22Rv1 (cell line): ENCODE data around the gene CCDC137.
A peak's percentile ranks its signal among the peaks of the same experiment; 100 is the strongest.

Source experiments
- H3K27ac ChIP-seq: fragments of 450-650 bp; 2 replicates; pipeline ENCODE4 v1.5.1; 2017
- CTCF ChIP-seq: fragments of 450-650 bp; IDR thresholded peaks from 2 replicates; pipeline ENCODE4 v1.5.1; 2017; ENCODE audit warnings: mild to moderate bottlenecking
- ZFX ChIP-seq: fragments of 450-650 bp; IDR thresholded peaks from 2 replicates; pipeline ENCODE4 v1.6.1; 2017; ENCODE audit warnings: antibody characterized with exemption, borderline replicate concordance

CCDC137 gene

DNA sequence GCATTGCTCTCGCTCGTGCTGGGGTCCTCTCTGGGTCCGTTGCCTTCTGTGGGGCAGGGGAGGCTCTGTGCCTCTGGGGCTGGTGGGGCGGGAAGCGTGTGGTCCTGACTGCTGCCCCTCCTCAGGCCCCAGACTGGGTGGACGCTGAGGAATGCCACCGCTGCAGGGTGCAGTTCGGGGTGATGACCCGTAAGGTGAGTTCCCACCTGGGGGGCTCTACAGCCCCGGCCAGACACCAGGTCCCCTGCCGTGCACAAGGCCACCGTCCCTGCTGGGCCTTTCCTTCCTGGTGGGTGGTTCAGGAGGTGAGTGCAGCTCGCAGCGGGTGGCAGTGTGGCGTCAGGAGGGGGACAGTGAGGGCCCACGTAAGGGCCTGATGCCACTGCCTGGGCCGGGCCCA is 24.0 kb downstream of the CCDC137 start:
- TF ChIP-seq CTCF (no peak), ZFX (no peak)
- no peak overlapping the region for H3K27ac ChIP-seq

GRCh38 chr17:81691196-81691595 is 24.7 kb downstream of the CCDC137 start:
- no peak for TF ChIP-seq ZFX
- TF ChIP-seq CTCF: no peak
- H3K27ac ChIP-seq: no peak overlapping the region

DNA sequence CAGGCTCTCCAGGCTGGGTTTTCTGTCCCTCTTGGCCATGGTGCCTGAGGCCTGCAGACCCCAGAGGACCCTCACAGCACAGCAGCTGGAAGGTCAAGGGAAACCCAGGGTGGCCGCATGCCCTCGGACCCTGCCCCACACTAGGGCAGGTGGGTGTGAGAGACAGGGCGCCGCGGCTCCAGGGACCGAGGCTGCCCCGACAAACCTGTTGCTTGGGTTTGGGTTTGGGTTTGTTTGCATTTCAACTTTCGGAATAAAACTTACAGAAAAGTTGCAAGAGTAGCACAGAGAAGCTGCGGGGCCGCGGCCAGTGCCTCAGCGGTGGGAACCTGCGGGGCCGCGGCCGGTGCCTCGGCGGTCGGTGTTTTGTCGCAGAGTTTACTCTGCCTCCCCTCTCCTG is 25.1 kb downstream of the CCDC137 start:
- no peak overlapping the region for H3K27ac ChIP-seq
- TF ChIP-seq ZFX: no peak
- no peak for TF ChIP-seq CTCF

- H3K27ac ChIP-seq: no peak overlapping the region
- TF ChIP-seq ZFX (no peak), CTCF (peak; percentile 17)
Measured at GRCh38 chr17:81693509-81694210, 27.1 kb downstream of the CCDC137 start.

DNA sequence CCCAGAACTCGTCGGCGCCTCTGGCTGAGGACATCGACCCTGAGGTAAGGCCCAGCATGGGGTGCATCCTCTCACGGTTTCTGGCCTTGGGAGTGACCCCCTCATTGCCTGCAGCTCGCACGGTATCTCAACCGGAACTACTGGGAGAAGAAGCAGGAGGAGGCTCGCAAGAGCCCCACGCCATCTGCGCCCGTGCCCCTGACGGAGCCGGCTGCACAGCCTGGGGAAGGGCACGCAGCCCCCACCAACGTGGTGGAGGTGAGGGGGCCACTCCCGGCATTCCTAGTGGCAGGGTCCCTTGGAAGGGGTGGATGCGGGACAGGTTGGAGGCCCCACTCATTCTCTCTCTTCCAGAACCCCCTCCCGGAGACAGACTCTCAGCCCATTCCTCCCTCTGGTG is 28.3 kb downstream of the CCDC137 start:
- no peak overlapping the region for H3K27ac ChIP-seq
- TF ChIP-seq CTCF: no peak
- no peak for TF ChIP-seq ZFX

DNA sequence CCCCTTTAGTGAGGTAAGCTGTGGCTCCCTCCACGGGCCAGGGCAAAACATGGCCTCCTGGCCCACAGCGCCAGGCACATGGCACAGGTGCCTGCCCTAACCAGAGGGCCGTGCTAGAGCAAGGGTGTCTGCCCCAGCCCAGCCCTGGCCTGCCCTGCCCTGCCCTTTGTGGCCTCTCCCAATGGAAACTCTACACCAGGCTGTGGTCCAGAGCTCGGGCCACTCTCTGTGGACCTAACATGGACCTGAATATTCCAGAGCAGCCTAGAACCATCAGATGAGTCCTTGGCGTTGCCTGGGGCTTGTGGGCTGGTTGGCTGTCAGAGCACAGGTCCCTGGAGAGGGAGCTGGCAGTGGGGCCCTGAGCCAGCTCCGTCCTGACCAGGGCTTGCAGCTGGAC is 28.7 kb downstream of the CCDC137 start:
- TF ChIP-seq CTCF: no peak
- no peak for TF ChIP-seq ZFX
- no peak overlapping the region for H3K27ac ChIP-seq

- H3K27ac ChIP-seq: no peak overlapping the region
- TF ChIP-seq ZFX (no peak), CTCF (no peak)
Measured at GRCh38 chr17:81695801-81696200, 29.3 kb downstream of the CCDC137 start.
